ENCODE results near the gene RBBP8NL.
A peak's percentile ranks its signal among the peaks of the same experiment; 100 is the strongest.

The RBBP8NL gene

DNA sequence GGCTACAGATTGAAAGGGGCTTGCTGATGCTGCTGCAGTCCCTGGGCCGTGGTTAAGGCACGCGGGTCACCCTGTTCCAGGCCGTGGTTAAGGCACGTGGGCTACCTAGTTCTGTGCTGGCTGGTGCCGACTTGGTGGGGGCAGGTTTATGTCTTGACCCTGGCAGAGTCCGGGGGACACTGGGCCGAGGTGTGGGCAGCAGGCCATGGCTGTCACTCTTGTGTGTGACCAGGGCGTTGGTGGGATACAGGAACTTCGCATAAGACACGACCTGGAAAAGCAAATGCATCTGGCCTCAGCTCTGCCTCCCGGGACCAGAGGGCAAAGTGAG is 34.0 kb downstream of the RBBP8NL start:
- DNase-seq (ENCODE audit: low read depth) = no peak

GRCh38 chr20:62392621-62393334 is 34.6 kb downstream of the RBBP8NL start:
- DNase-seq (ENCODE audit: low read depth) = no peak

GRCh38 chr20:62392077-62392418 is 35.3 kb downstream of the RBBP8NL start:
- no peak for DNase-seq (ENCODE audit: low read depth)

DNA sequence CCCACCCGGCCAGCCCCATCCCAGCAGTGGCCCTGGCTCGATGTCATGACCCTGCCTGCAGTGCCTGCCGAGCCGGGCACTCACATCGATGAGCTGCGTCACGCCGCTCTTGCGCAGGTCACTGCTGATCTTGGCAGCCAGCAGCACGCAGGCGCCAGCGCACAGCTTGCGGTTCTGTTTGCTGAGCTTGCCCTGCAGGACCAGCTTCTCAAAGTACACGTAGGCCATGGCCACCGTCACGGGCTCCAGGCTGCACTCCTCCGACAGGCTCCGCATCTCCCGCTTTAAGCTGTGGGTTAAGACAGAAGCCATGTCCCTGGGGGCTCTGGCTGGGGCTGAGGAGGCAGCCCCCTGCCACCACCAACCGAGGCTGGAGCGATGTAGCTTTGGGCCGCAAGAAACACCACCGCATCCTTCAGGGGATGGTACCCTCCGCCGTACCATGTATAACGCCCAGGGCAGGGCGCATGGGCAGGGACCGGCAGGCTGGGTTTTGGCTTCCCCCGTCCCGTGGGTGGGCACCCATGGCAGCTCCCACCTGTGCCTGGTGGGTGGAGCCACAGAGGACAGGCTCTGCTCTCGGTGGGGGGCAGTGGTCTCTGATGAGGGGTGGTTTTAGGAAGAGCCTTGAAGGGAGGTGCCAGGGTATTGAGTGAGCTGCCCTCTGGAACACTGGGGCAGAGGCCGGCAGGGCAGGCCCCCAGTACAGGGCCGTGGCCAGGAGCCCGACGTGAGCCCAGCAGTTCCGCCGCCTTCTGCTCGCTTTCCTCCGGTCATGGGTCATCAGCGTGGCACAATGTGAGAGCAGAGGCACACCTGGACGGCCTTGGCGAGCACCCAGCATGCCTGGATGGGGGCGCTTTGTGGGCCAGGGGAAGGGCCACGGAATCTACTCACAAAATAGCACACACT is 35.9 kb downstream of the RBBP8NL start:
- no peak for DNase-seq (ENCODE audit: low read depth)

DNA sequence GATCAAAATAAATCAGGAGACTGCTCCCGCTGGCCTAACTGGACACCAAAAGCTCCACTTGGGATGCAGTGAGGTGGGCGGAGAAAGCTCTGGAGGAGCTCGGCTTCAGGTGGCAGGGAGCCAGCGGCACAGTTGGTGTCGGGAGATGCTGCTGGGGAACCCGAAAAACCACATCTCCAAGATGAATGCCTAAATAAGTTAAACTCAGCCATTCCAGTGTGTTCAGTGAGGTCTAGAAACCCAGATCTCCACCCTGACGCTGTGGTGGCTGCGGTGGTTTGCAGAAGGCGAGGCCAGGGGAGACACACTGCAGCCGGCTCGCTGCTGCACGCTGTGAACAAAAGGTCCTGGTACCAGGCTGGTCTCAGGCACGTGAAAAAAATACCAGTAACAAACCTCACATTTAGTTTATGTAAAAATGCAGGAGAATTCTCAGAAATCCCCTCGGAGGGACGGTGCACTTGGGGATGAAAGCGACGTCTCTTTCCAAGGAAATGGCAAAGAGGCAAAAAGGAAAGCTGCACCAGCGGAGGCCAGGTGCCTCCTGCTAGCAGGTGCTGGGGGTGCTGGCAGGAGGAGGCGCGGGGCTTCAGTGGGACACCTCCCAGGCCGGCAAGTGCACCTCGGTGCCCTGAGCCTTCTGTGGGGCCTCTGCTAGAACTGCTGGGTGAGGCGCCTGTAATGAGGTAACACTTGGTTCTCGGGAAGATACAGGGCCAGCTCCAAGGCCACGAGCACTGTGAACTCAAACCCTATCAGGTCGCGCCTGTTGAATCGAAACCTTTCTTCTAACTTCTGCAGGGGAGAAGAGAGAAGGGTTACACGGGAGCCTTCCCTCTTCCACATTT is 36.8 kb downstream of the RBBP8NL start:
- DNase-seq (ENCODE audit: low read depth) = no peak

DNA sequence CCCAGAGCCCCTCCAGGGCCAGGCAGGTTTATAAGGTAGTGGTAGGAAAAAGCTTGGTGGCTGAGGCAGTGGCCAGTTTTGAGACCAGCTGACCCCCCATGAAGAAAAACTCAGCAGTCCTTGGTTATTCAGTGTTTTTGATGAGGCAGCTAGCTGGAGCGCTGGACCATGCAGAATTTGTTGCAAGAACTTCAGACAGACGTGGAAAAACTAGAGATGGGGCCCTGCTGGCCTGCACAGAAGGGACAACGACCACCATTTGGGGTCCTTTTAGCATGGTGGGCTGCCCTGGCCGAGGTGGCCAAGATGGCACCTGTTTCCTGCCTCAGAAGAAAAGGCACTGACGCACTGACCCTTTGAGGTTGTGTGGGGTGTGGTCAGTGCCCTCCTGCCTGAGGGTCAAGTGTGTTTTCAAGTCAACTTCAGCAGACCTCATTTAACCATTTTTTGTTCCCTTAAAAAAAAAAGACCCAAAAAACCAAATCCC is 37.7 kb downstream of the RBBP8NL start:
- DNase-seq (ENCODE audit: low read depth) = no peak

DNA sequence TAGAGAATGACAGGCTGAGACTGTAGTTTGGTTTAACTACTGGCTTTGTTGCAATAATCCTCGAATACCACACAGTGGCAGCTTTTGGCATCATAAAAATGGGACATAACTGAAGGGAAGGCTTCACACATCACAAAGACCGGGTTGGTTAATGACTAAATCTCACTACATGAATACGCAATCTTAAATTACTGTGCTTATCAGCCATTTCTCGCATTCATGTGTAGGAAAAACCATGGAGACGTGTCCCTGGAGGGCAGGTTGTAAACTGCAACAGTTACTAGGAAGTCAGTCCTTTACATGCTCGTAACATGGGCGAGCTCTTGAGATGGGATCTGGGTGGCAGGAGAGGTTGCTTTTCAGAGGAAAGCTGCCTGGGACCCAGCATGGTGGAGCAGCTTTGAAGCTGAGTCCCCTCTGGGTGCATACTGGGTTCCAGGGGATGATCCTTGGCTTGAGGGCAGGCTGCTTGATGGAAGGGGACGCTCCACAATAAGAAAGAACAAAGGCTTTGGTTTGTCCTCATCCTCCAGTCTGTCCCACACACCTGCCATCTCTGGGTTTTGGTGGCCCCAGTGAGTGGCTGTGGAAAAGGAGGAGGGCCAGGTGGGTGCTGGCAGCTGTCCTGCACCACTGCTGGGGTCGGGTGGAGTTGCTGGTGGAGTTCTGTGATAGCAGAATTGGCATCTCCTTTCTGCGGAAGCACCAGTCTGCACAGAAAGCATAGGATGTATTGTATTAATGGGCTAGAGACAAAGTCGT is 38.3 kb downstream of the RBBP8NL start:
- no peak for DNase-seq (ENCODE audit: low read depth)

DNA sequence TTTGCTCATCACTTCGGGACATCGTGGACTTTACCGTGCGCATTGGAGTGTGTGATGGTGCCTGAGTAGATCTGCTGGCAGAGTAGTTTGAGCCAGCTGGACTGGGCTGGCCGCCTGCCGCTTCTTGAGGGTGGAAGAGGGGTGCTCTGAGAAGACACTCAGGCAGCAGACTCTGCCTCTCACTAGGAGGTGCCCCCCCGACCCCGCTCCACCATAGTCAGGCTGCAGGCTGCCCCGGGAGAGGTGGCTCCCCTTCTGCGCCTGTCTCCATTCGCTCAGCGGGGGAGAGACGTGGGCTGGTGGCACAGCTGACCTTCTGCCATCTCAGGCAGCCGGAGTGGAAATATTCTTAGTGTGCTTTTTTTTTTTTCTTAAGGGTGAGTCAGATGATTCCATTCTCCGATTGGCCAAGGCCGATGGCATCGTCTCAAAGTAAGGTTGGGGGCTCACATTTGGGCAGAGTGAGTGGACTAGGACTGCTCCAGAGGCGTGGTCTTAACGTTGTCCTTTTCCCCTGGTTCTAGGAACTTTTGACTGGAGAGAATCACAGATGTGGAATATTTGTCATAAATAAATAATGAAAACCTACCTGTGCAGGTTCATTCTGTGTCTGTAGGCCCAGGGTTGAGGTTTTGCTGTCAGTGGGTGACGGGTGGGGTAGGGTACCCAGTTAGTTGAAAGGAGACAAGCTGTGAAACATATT is 39.3 kb downstream of the RBBP8NL start:
- DNase-seq (ENCODE audit: low read depth) = no peak

- no peak for DNase-seq (ENCODE audit: low read depth)
Observed at GRCh38 chr20:62387219-62387913, 40.0 kb downstream of the RBBP8NL start.

GRCh38 chr20:62386383-62387218 is 40.7 kb downstream of the RBBP8NL start, which contains the start of gene RPS21:
Gene RPS21 (plus strand): TSS chr20:62387103. CDS start chr20:62387339, 236 bp downstream.
- peak; percentile 91 for DNase-seq (ENCODE audit: low read depth)

- DNase-seq (ENCODE audit: low read depth) = peak; percentile 66
Observed at GRCh38 chr20:62382306-62383198, 44.8 kb downstream of the RBBP8NL start.

DNA sequence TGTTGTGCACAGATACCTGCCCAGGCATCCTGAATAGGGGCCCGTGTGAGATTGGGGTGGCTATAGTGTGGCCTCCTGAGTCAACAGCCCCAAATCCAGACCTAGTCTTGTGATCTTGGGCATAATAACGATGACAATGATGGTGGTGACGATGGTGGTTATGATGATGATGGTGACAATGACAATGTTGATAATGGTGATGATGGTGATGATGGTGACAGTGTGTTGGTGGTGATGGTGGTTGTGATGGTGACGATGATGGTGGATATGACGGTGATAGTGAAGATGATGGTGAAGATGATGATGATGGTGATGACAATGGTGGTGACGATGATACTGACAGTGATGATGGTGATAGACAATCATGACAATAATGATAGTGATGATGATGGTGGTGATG is 45.5 kb downstream of the RBBP8NL start:
- DNase-seq (ENCODE audit: low read depth) = no peak

DNA sequence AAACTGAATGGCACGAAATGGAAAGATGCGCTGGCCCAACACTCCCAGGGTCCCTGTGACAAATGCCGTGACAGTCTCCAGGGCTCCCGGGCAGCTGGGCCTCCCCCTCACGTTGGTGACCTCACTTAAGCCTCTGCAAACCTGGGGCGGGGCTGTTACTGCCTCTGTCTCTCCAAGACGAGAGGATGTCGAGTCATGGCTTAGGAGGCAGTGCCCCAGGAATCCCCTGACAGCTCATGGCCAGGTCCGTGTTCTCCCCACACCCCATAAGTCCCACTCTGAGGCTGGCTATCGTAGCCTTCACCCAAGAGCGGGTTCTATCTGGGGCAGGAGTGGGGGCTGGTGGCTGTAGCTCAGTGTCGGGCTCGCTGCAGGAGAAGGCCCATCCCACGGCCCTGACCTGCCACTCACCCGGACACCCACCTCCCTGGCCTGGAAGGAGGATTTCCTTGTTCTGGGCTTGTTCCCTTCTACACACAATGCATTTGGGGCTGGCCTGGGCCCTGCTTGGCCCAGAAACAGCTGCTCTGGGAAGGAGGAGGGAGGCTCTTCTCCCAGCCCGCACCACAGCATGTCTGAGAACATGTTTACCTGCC is 46.0 kb downstream of the RBBP8NL start:
- DNase-seq (ENCODE audit: low read depth) = no peak

GRCh38 chr20:62378215-62378614 is 49.1 kb downstream of the RBBP8NL start:
- DNase-seq (ENCODE audit: low read depth) = no peak

DNA sequence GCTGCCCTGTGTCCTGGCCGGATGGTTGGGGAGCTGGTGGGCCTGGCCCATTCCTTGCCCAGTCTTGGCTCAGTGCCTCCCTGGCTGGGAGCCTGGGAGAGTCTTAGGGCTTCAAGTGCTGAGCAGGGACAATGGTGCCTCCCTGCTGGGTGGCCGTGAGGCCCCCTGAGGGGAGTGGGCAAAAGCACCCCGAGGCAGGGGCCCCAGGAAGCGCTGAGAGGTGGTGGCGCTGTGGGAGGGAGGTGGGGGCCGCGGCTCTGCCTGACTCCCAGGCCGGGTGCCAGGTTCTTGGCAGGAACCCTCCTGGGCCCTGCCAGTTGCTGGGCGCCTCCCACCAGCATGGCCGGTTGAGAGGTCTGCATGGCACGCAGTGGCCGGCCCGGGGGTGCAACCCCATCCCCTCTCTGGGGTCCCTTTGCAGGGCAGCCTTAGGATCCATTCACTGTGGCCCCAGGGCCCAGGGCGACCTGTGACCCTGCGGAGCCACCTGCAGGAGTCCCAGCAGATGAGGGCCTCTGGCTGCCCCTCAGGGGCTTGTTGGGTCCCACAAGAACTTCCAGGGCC is 49.6 kb downstream of the RBBP8NL start:
- no peak for DNase-seq (ENCODE audit: low read depth)

GRCh38 chr20:62377064-62377461 is 50.3 kb downstream of the RBBP8NL start:
- no peak for DNase-seq (ENCODE audit: low read depth)
